ENCODE data around the gene PRICKLE1. TPM values are rescaled to one million over a fixed set of nuclear protein-coding genes. Genes with fewer than 3 reads are reported as not detected.

PRICKLE1 gene
- total RNA-seq, 1 donor from 2014 or later: 20.9 TPM

DNA sequence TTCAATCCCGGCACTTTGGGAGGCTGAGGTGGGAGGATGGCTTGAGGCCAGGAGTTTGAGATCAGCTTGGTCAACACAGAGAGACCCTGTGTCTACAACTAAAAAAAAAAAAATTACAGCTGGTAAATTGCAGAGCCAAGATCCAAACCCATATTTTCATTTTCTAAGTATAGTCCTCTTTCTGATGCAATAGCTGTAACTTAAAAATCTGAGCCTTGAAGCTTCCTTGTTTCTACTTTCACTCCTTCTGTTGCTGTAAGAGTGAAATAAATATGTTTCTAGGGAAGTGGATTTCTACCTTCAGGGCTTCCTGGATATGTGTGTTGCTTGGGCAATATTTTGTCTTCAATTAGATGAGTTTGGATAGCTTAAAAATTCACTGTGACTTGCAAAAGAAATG is 42.0 kb upstream of the PRICKLE1 start:
- DNase-seq: no peak
- H3K9me3 ChIP-seq (replicated peaks): no peaks in the 10 kb centered on the region
- TF ChIP-seq, protein P1, sequence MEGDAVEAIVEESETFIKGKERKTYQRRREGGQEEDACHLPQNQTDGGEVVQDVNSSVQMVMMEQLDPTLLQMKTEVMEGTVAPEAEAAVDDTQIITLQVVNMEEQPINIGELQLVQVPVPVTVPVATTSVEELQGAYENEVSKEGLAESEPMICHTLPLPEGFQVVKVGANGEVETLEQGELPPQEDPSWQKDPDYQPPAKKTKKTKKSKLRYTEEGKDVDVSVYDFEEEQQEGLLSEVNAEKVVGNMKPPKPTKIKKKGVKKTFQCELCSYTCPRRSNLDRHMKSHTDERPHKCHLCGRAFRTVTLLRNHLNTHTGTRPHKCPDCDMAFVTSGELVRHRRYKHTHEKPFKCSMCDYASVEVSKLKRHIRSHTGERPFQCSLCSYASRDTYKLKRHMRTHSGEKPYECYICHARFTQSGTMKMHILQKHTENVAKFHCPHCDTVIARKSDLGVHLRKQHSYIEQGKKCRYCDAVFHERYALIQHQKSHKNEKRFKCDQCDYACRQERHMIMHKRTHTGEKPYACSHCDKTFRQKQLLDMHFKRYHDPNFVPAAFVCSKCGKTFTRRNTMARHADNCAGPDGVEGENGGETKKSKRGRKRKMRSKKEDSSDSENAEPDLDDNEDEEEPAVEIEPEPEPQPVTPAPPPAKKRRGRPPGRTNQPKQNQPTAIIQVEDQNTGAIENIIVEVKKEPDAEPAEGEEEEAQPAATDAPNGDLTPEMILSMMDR (IDR thresholded peaks at IDR 0.05; ENCODE audit: borderline replicate concordance): no peak
- no peaks in the 10 kb centered on the region for H3K36me3 ChIP-seq
- intact Hi-C loops (cut with micrococcal nuclease): no loop called here
- no peak overlapping the region for H3K4me3 ChIP-seq
- H3K27me3 ChIP-seq (ENCODE audit: low read depth): no peaks in the 10 kb centered on the region
- H3K4me1 ChIP-seq: no peaks in the 10 kb centered on the region
- no peak overlapping the region for H3K27ac ChIP-seq (replicated peaks)

DNA sequence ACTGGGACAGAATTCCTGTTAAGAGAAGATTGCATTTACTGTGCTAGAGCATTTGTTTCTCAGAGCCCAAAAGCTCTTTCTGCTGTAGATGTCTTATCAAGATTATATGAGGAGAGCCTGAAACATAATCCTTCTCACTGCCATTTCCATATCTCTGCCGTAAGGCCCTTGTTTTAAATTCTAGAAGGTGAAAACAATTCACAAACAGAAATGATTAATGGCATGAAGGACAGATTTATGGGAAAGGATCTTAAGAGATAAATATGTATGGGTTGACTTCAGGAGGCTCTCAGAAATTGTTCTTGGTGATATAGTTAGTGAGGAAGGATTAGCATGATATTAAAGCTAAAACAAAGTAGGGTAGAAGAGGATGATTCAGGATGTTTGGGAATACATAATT is 40.8 kb upstream of the PRICKLE1 start:
- Histone ChIP-seq H3K27ac (replicated peaks) (no peak overlapping the region), H3K4me1 (no peaks in the 10 kb centered on the region), H3K9me3 (replicated peaks) (no peaks in the 10 kb centered on the region), H3K4me3 (no peak overlapping the region), H3K27me3 (ENCODE audit: low read depth) (no peaks in the 10 kb centered on the region), H3K36me3 (no peaks in the 10 kb centered on the region)
- TF ChIP-seq, protein P1 (IDR thresholded peaks at IDR 0.05; ENCODE audit: borderline replicate concordance): no peak
- no peak for DNase-seq
- intact Hi-C loops (cut with micrococcal nuclease): no loop called here

DNA sequence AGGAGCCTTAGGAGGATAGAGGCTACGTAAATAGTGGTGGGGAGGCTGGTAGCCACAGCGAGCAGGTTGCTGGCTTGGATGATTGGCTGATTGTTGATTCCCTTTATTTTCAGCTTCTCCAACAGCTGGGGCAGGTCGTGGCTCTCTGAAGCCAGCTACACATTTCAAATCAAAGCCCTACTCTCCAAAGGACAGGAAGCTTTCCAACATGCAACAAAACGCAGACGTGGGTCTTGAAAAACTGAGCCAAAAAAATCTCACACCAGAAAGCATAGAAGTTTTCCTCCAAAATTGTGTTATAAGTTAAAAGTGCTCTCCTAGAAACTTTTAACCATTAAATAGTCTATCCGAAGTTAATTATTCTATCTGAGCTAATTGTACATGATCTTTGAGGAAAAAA is 37.6 kb upstream of the PRICKLE1 start:
- TF ChIP-seq, protein P1 (IDR thresholded peaks at IDR 0.05; ENCODE audit: borderline replicate concordance): no peak
- H3K36me3 ChIP-seq: no peaks in the 10 kb centered on the region
- H3K4me1 ChIP-seq: no peaks in the 10 kb centered on the region
- H3K4me3 ChIP-seq: no peak overlapping the region
- no peak overlapping the region for H3K27ac ChIP-seq (replicated peaks)
- H3K9me3 ChIP-seq (replicated peaks): no peaks in the 10 kb centered on the region
- H3K27me3 ChIP-seq (ENCODE audit: low read depth): no peaks in the 10 kb centered on the region
- intact Hi-C loops (cut with micrococcal nuclease): no loop called here
- DNase-seq: no peak

DNA sequence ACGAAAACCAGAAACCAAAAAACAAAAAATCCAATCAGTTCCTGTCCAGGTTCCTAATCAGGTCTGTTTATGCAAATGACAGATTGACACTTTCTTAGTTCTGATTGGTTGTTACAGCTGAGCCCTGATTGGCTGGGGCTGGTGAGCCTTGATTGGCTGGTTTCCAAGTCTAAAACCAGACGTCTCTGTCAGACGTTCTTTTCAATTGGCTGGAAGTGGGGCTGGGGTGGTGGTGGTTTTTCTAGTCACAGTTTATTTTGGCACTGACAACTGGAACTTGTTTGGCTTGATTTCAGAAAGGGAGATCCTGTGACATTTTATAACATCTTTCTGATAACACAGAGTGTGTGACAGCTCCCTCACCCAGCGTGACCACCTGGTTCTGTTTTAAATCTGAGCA is 36.1 kb upstream of the PRICKLE1 start:
- Histone ChIP-seq H3K27ac (replicated peaks) (no peak overlapping the region), H3K4me1 (no peaks in the 10 kb centered on the region), H3K4me3 (no peak overlapping the region), H3K36me3 (no peaks in the 10 kb centered on the region), H3K9me3 (replicated peaks) (no peaks in the 10 kb centered on the region), H3K27me3 (ENCODE audit: low read depth) (no peaks in the 10 kb centered on the region)
- TF ChIP-seq, protein P1 (IDR thresholded peaks at IDR 0.05; ENCODE audit: borderline replicate concordance): no peak
- intact Hi-C loops (cut with micrococcal nuclease): no loop called here
- DNase-seq: no peak

DNA sequence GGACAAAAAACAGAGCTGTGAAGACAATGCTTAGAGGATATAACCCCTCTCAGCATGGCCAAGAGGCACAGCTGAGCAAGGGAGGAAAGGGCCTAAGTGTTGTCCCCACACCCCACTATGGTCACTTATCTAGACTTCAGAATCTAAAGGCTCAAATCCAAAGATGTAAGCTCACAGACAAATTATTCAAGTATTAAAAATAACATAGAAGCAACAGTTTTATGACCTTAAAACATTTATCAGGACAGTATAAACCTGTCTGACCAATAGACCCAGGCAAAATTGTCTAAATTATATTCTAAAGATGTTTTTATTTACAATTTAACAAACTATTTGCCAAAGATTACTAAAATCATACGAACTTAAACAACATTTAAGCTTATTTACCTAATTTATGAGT is 28.1 kb upstream of the PRICKLE1 start:
- intact Hi-C loops (cut with micrococcal nuclease): no loop called here
- Histone ChIP-seq H3K27me3 (ENCODE audit: low read depth) (no peaks in the 10 kb centered on the region), H3K9me3 (replicated peaks) (peaks cover 44% of the 10 kb centered on the region), H3K4me3 (no peak overlapping the region), H3K36me3 (no peaks in the 10 kb centered on the region), H3K4me1 (no peaks in the 10 kb centered on the region), H3K27ac (replicated peaks) (no peak overlapping the region)
- TF ChIP-seq, protein P1 (IDR thresholded peaks at IDR 0.05; ENCODE audit: borderline replicate concordance): no peak
- DNase-seq: no peak

DNA sequence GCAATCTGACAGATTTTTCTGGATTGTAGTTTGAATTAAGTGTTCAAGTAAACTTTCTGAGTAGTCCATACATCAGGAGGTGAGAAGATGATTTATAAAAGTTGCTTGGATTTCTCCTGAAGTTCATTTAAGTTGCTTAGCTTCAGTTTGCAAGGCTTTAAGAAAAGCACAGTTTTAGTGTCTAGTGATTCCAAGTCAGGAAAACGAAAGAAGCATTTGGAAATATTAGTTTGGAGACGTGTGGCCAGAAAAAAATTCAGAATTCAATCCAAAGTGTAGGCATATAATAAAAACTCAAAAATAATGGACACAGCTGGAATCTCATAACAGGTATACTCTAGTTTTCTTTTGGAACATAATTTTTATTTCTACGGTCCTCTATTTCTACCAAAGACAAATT is 25.5 kb upstream of the PRICKLE1 start:
- Histone ChIP-seq H3K4me1 (no peaks in the 10 kb centered on the region), H3K4me3 (no peak overlapping the region), H3K9me3 (replicated peaks) (peaks cover 44% of the 10 kb centered on the region), H3K27ac (replicated peaks) (no peak overlapping the region), H3K27me3 (ENCODE audit: low read depth) (no peaks in the 10 kb centered on the region), H3K36me3 (no peaks in the 10 kb centered on the region)
- TF ChIP-seq, protein P1 (IDR thresholded peaks at IDR 0.05; ENCODE audit: borderline replicate concordance): no peak
- intact Hi-C loops (cut with micrococcal nuclease): no loop called here
- DNase-seq: no peak

Measured in left ventricle myocardium inferior (tissue), 1 donor.